Endothelial cell (in vitro differentiated cells): Measurements from ENCODE around the gene KRT71. TPM values are rescaled to one million over a fixed set of nuclear protein-coding genes. Genes with fewer than 3 reads are reported as not detected.

Source experiments
- DNase-seq: peaks from one replicate; pipeline ENCODE4 v3.0.0; 2021; ENCODE audit warnings: low spot score
- H3K27ac Mint-ChIP-seq: one replicate; pipeline ENCODE4 v1.8.0; 2021; ENCODE audit warnings: mixed read lengths, inconsistent platforms; ENCODE audit not compliant: unreplicated experiment
- H3K27me3 Mint-ChIP-seq: one replicate; pipeline ENCODE4 v1.8.0; 2021; ENCODE audit warnings: mild to moderate bottlenecking, moderate library complexity, mixed read lengths, inconsistent platforms; ENCODE audit not compliant: unreplicated experiment
- H3K36me3 Mint-ChIP-seq: one replicate; pipeline ENCODE4 v1.8.0; 2021; ENCODE audit warnings: mild to moderate bottlenecking, low read depth, mixed read lengths, inconsistent platforms; ENCODE audit not compliant: unreplicated experiment
- H3K4me1 Mint-ChIP-seq: one replicate; pipeline ENCODE4 v1.8.0; 2021; ENCODE audit warnings: mild to moderate bottlenecking, mixed read lengths, inconsistent platforms; ENCODE audit not compliant: unreplicated experiment
- H3K4me3 Mint-ChIP-seq: one replicate; pipeline ENCODE4 v1.8.0; 2021; ENCODE audit warnings: mild to moderate bottlenecking, mixed read lengths, inconsistent platforms; ENCODE audit not compliant: unreplicated experiment
- H3K9me3 Mint-ChIP-seq: one replicate; pipeline ENCODE4 v1.8.0; 2021; ENCODE audit warnings: mixed read lengths, inconsistent platforms; ENCODE audit not compliant: unreplicated experiment
- total RNA-seq: library from RNA; stranded (reverse); fragmentation: NEBNext Ultra II Directional; extraction: Animal tissue kit (Norgen Biotek cat#: 25700); gene quantifications from one replicate; pipeline ENCODE4 v1.2.1, GENCODE V29; 2021; ENCODE audit not compliant: unreplicated experiment
- TF ChIP-seq, protein P1 (sequence below): fragments of 200-600 bp; sonication (generic); IDR thresholded peaks from one replicate; pipeline ENCODE4 v1.5.0; 2021; ENCODE audit warnings: antibody characterized with exemption; ENCODE audit not compliant: unreplicated experiment

Gene KRT71
- total RNA-seq, 1 donor from 2014 or later = not detected

DNA sequence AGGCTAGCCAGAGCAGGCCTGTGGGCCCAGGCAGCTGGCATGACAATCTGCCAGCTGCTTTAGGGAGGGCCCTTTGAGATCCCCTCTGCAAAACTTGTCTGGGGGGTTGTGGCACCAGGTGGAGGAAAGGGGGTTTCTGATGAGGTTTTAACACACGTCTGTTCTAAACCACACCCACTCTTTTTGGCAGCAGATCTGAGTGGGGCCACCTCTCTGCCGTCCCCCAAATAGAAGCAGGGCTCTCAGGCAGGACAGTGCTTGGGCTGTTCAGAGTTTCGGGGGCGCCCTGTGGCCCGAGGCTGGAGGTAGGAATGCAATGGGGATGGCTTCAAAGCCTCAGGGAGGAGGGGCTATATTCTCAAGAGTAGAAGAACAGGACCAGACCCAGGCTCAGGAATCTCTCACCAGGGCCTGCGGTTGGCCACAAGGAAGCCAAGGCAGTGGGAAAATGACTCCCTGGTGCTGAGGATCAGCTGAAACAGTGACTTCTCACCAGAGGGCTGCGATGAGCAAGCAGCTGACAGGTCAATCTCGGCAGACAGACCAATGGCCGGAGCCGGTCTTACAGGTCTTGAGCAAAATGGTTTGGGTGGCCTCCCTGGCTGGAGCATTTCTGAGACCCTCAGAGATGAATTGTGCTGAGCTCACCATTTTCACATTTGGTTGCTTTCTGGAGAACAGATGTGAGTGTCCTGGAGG lies 31.2 kb downstream of the KRT71 start:
- Mint-ChIP-seq H3K9me3 (no peaks in the 10 kb centered on the region), H3K4me1 (no peaks in the 10 kb centered on the region), H3K36me3 (no peaks in the 10 kb centered on the region), H3K4me3 (no peak overlapping the region), H3K27ac (no peak overlapping the region), H3K27me3 (no peaks in the 10 kb centered on the region)
- DNase-seq = no peak
- TF ChIP-seq, protein P1, sequence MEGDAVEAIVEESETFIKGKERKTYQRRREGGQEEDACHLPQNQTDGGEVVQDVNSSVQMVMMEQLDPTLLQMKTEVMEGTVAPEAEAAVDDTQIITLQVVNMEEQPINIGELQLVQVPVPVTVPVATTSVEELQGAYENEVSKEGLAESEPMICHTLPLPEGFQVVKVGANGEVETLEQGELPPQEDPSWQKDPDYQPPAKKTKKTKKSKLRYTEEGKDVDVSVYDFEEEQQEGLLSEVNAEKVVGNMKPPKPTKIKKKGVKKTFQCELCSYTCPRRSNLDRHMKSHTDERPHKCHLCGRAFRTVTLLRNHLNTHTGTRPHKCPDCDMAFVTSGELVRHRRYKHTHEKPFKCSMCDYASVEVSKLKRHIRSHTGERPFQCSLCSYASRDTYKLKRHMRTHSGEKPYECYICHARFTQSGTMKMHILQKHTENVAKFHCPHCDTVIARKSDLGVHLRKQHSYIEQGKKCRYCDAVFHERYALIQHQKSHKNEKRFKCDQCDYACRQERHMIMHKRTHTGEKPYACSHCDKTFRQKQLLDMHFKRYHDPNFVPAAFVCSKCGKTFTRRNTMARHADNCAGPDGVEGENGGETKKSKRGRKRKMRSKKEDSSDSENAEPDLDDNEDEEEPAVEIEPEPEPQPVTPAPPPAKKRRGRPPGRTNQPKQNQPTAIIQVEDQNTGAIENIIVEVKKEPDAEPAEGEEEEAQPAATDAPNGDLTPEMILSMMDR = no peak

DNA sequence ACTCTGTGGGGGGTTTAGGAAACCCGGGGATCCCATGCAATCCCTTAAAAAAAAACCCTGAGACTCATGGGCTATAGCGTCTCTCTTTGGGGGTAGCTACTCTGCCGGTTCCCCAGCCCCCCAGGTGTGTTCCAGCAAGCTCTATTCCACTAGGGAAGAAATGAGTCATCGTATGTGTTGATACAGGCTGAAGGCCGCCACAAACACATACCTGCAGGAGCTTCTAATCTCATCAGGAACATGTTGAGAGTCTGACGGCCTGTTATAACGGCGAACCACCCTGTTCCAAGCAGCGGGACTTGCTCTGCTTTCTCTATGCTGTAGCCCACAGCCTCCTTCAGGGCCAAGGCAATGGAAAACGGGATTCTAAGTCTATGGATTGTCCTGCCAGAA lies 31.8 kb downstream of the KRT71 start:
- H3K9me3 Mint-ChIP-seq = no peaks in the 10 kb centered on the region
- TF ChIP-seq, protein P1 = no peak
- DNase-seq = peak; percentile 1
- H3K36me3 Mint-ChIP-seq = no peaks in the 10 kb centered on the region
- H3K27ac Mint-ChIP-seq = no peak overlapping the region
- H3K4me3 Mint-ChIP-seq = no peak overlapping the region
- no peaks in the 10 kb centered on the region for H3K27me3 Mint-ChIP-seq
- no peaks in the 10 kb centered on the region for H3K4me1 Mint-ChIP-seq

- no peak within 1 kb of the TSS for H3K4me3 Mint-ChIP-seq
- TF ChIP-seq, protein P1 = no peak
- H3K9me3 Mint-ChIP-seq = no peaks in the 10 kb centered on the region
- H3K27me3 Mint-ChIP-seq = no peaks in the 10 kb centered on the region
- no peaks in the 10 kb centered on the region for H3K36me3 Mint-ChIP-seq
- no peaks in the 10 kb centered on the region for H3K4me1 Mint-ChIP-seq
- no peak within 1 kb of the TSS for H3K27ac Mint-ChIP-seq
- peak; percentile 1 for DNase-seq
These were observed 32.9 kb downstream of the KRT71 start, which contains the start of gene KRT5 for GRCh38 chr12:52519826-52520662. Gene KRT5, minus strand, starts transcription at chr12:52520394. Its CDS starts 98 bp downstream, at chr12:52520296.

DNA sequence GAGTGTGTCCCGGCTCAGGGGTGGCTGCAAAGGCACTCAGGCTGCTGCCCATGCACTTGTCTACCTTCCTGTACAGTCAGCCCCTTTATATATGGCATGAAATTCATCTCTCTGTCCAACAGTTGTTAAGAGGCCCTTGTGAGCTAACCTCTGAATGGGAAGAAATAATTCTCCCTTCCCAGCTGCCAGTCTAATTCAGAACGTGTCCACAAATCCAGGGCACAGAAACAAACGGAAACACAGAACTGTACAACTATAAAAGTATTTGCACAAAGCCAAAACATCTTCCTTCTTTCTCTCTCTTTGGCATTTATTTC lies 33.6 kb downstream of the KRT71 start:
- H3K36me3 Mint-ChIP-seq = no peaks in the 10 kb centered on the region
- no peak overlapping the region for H3K4me3 Mint-ChIP-seq
- no peaks in the 10 kb centered on the region for H3K9me3 Mint-ChIP-seq
- no peaks in the 10 kb centered on the region for H3K27me3 Mint-ChIP-seq
- H3K27ac Mint-ChIP-seq = no peak overlapping the region
- H3K4me1 Mint-ChIP-seq = no peaks in the 10 kb centered on the region
- TF ChIP-seq, protein P1 = no peak
- DNase-seq = no peak
